ENCODE data around the gene ARL3.

DNA sequence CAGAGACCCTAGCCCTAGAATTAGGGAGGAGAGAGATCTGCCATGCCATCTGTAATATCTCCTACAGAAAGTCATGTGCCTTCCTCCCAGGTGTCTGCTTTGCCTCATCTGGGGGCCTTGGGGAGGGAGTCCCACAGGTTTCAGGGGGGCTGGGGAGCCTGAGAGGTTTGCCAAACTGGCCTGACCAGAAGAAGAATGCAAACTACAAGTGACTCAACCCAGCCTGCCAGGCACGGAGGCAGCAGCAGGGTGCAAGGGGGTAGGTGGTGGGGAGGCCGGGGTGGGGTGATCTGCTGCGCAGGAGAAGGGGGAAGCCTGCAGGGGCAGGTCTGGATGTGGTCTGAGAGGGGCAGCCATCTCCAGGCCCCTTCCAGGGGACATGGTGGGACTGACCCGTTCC lies 79.5 kb downstream of the ARL3 start:
- TF ChIP-seq POLR2AphosphoS5 (IDR thresholded peaks at IDR 0.05) = no peak
- no peak for TF ChIP-seq CTCF (IDR thresholded peaks at IDR 0.05)
- no peak for TF ChIP-seq POLR2A (IDR thresholded peaks at IDR 0.05)
- TF ChIP-seq EP300 (IDR thresholded peaks at IDR 0.05) = no peak

Data from sigmoid colon (tissue), 4 donors.